ENCODE data around the gene APOL6.

- TF ChIP-seq EP300 (IDR thresholded peaks at IDR 0.05) (no peak), HMGXB4 (CRISPR knock-in tag; IDR thresholded peaks at IDR 0.05; ENCODE audit: borderline replicate concordance) (no peak), E2F6 (IDR thresholded peaks at IDR 0.05; ENCODE audit: borderline replicate concordance, low read depth) (no peak), RAD21 (conservative IDR thresholded peaks at IDR 0.05 in 1 of 2, IDR thresholded peaks at IDR 0.05 in 1 of 2) (no peak)
- TF ChIP-seq, protein P1, sequence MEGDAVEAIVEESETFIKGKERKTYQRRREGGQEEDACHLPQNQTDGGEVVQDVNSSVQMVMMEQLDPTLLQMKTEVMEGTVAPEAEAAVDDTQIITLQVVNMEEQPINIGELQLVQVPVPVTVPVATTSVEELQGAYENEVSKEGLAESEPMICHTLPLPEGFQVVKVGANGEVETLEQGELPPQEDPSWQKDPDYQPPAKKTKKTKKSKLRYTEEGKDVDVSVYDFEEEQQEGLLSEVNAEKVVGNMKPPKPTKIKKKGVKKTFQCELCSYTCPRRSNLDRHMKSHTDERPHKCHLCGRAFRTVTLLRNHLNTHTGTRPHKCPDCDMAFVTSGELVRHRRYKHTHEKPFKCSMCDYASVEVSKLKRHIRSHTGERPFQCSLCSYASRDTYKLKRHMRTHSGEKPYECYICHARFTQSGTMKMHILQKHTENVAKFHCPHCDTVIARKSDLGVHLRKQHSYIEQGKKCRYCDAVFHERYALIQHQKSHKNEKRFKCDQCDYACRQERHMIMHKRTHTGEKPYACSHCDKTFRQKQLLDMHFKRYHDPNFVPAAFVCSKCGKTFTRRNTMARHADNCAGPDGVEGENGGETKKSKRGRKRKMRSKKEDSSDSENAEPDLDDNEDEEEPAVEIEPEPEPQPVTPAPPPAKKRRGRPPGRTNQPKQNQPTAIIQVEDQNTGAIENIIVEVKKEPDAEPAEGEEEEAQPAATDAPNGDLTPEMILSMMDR (IDR thresholded peaks at IDR 0.05) = no peak
- TF ChIP-seq, protein P2, sequence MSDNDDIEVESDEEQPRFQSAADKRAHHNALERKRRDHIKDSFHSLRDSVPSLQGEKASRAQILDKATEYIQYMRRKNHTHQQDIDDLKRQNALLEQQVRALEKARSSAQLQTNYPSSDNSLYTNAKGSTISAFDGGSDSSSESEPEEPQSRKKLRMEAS (IDR thresholded peaks at IDR 0.05) = no peak
- TF ChIP-seq, protein P3, sequence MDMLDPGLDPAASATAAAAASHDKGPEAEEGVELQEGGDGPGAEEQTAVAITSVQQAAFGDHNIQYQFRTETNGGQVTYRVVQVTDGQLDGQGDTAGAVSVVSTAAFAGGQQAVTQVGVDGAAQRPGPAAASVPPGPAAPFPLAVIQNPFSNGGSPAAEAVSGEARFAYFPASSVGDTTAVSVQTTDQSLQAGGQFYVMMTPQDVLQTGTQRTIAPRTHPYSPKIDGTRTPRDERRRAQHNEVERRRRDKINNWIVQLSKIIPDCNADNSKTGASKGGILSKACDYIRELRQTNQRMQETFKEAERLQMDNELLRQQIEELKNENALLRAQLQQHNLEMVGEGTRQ (IDR thresholded peaks at IDR 0.05) = no peak
Measured at GRCh38 chr22:35624547-35624946, 23.7 kb upstream of the APOL6 start.
